GM10266 (cell line): ENCODE results near the gene FNDC3A.
"Not testable (repeated sequence)": the region's sequence is repeated elsewhere in the genome, so short reads cannot be mapped to it uniquely, and the experiment has no call there.

Experiments used
- DNase-seq: peaks from one replicate; pipeline ENCODE4 v3.0.0; 2012; ENCODE audit errors: extremely low spot score
- TF ChIP-seq, protein P1 (sequence below): IDR thresholded peaks from 2 replicates; pipeline ENCODE4 v1.5.1; 2012; ENCODE audit warnings: mild to moderate bottlenecking, low read depth; ENCODE audit not compliant: control insufficient read depth, insufficient read depth; ENCODE audit errors: missing control alignments

FNDC3A gene

DNA sequence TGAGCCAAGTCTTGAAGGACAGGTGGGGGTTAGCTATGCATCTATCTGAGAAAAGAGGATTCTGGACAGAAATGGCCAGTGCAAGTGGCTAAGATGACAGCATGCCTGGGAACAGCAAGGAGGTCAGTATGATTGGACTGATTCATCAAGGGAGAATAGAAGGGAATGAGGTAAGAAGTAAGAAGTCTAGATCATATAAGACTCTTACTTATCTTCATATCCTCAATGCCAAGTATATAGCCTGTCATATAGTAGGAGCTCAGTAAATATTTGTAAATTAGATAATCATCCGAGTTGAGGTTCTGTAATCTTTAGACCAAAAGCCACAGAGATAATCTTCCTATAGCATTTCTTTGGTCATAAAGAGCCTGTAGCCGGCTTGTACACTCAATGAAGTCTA, 141.2 kb downstream of the FNDC3A start:
- DNase-seq: no peak
- TF ChIP-seq, protein P1, sequence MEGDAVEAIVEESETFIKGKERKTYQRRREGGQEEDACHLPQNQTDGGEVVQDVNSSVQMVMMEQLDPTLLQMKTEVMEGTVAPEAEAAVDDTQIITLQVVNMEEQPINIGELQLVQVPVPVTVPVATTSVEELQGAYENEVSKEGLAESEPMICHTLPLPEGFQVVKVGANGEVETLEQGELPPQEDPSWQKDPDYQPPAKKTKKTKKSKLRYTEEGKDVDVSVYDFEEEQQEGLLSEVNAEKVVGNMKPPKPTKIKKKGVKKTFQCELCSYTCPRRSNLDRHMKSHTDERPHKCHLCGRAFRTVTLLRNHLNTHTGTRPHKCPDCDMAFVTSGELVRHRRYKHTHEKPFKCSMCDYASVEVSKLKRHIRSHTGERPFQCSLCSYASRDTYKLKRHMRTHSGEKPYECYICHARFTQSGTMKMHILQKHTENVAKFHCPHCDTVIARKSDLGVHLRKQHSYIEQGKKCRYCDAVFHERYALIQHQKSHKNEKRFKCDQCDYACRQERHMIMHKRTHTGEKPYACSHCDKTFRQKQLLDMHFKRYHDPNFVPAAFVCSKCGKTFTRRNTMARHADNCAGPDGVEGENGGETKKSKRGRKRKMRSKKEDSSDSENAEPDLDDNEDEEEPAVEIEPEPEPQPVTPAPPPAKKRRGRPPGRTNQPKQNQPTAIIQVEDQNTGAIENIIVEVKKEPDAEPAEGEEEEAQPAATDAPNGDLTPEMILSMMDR: no peak

GRCh38 chr13:49118455-49118854, 142.7 kb downstream of the FNDC3A start:
- not testable (repeated sequence) for DNase-seq

GRCh38 chr13:49124693-49125304, 149.1 kb downstream of the FNDC3A start:
- DNase-seq: no peak
- TF ChIP-seq, protein P1: no peak

GRCh38 chr13:49125964-49126524, 150.3 kb downstream of the FNDC3A start:
- TF ChIP-seq, protein P1: no peak
- no peak for DNase-seq

DNA sequence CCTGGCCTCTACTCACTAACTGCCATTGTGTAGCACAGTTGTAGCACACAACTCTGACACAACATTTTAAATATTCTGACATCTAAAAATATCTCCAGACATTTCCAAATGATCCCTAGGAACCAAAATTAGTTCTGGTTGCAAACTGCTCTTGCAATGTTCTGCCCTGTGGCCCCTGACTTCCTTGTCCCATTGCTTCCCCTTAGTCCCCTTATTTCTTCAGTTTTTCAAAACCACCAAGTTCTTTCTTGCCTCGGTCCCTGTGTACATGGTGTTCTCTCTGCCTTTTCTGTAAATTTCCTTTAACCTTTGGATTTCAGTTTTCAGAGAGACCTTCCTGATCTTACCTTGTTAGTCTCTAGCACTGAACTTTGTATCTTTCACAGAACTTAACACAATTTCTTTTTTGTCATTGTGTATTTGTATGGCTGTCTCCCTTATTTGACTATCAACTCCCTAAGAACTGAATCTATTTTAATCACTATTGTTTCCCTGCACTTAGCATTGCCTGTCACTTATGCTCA, 156.8 kb downstream of the FNDC3A start:
- TF ChIP-seq, protein P1: no peak
- DNase-seq: no peak

DNA sequence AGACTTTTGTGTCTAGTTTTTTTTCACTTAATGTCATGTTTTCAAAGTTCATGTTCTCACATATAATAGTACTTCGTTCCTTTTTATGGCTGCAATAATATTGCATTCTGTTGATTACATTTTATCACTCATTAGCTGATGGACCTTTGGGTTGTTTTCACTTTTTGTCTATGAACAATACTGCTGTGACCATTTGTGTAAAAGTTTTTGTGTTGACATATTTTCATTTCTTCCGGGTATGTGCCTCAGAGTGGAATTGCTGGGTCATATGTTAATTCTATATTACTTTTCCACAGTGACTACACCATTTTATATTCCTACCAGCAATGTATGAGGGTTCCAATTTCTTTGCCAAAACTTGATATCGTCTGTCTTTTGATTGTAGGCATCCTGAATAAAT, 158.6 kb downstream of the FNDC3A start:
- TF ChIP-seq, protein P1: no peak
- no peak for DNase-seq

DNA sequence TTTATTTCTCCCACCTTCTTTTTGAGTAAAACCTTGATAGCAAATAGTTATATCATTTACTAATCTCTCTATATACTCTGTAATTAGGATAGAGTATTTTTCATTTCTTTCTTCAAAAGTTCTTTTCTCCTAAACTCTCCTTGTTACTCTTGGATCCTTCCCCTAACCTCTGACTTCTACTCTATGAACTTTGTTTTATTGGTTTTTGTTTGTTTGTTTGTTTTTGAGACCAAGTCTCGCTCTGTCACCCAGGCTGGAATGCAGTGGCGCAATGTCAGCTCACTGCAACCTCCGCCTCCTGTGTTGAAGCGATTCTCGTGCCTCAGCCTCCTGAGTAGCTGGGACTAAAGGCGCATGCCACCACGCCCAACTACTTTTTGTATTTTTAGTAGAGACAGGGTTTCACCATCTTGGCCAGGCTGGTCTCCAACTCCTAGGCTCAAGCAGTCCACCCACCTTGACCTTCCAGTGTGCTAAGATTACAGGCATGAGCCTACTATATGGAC, 161.5 kb downstream of the FNDC3A start:
- not testable (repeated sequence) for DNase-seq

DNA sequence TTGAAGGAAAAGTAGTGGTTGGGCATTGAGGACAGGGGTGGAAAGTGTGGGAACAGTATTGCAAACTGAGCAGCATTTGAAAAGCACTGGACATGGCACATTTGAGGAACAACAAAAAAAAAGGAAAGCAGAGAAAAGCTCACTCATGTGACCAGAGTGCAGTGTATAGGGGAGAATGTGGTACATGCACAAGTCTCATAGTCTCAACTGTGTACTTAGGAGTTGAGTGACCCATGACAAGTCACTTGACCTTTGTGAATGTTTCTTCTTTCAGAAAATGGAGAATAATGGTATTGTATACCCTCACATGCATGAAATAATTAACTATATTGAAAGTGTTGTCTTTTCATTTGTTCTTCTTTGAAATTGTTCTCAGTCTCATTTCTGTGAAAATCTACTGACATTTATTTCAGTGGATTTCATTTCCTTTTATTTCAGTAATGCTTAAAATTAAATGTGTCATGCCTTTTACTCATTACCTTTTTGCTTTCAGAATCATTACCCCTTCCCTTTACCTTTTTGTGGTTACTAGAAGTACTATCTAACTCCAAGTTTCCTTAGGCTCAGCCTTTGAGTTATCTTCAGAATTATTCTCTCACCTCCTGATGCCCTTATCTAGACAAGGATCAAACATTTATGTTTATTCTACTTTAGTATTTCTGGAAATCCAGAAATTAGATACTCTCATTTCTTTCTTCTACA, 165.3 kb downstream of the FNDC3A start:
- TF ChIP-seq, protein P1: no peak
- DNase-seq: no peak
